Subcutaneous adipose tissue (tissue), 4 donors: Measurements from ENCODE around the gene SPATS2L. TPM values are rescaled to one million over a fixed set of nuclear protein-coding genes. Genes with fewer than 3 reads are reported as not detected.

Experiments used
- CTCF ChIP-seq: fragments of 450-650 bp; IDR thresholded peaks from one replicate; pipeline ENCODE4 v1.5.1; 2016; ENCODE audit warnings: low read depth, mild to moderate bottlenecking, control low read depth, antibody characterized with exemption, moderate library complexity
- total RNA-seq, 4 donors: library from RNA; depleted of rRNA; stranded (reverse); fragments of >200 nt; gene quantifications; one replicate each; pipeline ENCODE4 v1.1.0, GENCODE V29; 2016

Gene SPATS2L
- total RNA-seq, 4 donors from 2014 or later = 71.4 to 88.9 (median 79.6) TPM

GRCh38 chr2:200275295-200276013 is 31.0 kb upstream of the SPATS2L start:
- TF ChIP-seq CTCF = no peak

GRCh38 chr2:200276472-200276871 is 30.0 kb upstream of the SPATS2L start:
- no peak for TF ChIP-seq CTCF

GRCh38 chr2:200278694-200279316 is 27.7 kb upstream of the SPATS2L start:
- no peak for TF ChIP-seq CTCF

- no peak for TF ChIP-seq CTCF
These were observed 26.6 kb upstream of the SPATS2L start for GRCh38 chr2:200279857-200280256.

- no peak for TF ChIP-seq CTCF
These were observed 19.9 kb upstream of the SPATS2L start for GRCh38 chr2:200286578-200286977.

- no peak for TF ChIP-seq CTCF
These were observed 17.6 kb upstream of the SPATS2L start for GRCh38 chr2:200288670-200289429.

GRCh38 chr2:200296118-200296517 is 10.4 kb upstream of the SPATS2L start:
- no peak for TF ChIP-seq CTCF
